ENCODE results near the gene RPN2. TPM values are rescaled to one million over a fixed set of nuclear protein-coding genes. Genes with fewer than 3 reads are reported as not detected.

The RPN2 gene
- polyA plus RNA-seq, 3 donors, result 169 to 215 (median 199) TPM

DNA sequence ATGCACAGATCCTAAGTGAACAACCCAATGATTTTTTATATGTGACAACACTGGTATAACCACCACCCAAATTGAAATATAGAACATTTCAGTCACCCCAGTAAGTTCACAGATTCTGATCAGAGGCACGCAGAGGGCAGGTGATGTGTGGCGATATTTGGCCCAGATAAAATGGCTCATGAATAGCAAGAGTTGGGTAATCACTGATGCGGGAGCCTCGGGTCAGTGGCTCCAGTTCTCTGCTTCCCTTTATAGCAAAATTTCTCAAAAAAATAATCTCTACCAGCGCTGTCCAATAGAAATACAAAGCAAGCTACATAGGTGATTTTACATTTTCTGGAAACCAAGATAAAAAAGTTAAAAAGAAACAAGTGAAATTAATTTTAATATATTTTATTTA, 67.6 kb downstream of the RPN2 start:
- no peaks in the 10 kb centered on the region for H3K9me3 Mint-ChIP-seq
- H3K36me3 Mint-ChIP-seq, result peaks cover 24 to 32% of the 10 kb centered on the region in 2 donors
- H3K9ac ChIP-seq (ENCODE audit: insufficient read depth, low read length, poor library complexity, severe bottlenecking), result no peak overlapping the region
- no peak overlapping the region for H3K27ac ChIP-seq (ENCODE audit: low read depth in 1 of 2, low read length in 2 of 2)
- TF ChIP-seq, protein P1, sequence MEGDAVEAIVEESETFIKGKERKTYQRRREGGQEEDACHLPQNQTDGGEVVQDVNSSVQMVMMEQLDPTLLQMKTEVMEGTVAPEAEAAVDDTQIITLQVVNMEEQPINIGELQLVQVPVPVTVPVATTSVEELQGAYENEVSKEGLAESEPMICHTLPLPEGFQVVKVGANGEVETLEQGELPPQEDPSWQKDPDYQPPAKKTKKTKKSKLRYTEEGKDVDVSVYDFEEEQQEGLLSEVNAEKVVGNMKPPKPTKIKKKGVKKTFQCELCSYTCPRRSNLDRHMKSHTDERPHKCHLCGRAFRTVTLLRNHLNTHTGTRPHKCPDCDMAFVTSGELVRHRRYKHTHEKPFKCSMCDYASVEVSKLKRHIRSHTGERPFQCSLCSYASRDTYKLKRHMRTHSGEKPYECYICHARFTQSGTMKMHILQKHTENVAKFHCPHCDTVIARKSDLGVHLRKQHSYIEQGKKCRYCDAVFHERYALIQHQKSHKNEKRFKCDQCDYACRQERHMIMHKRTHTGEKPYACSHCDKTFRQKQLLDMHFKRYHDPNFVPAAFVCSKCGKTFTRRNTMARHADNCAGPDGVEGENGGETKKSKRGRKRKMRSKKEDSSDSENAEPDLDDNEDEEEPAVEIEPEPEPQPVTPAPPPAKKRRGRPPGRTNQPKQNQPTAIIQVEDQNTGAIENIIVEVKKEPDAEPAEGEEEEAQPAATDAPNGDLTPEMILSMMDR (IDR thresholded peaks at IDR 0.05), result no peak
- H3K9me3 ChIP-seq (replicated peaks in 1 of 2; ENCODE audit: control insufficient read depth in 1 of 2, insufficient read depth in 1 of 2, low read length in 2 of 2), result no peaks in the 10 kb centered on the region
- intact Hi-C loops (cut with micrococcal nuclease), result no loop called here
- H3K36me3 ChIP-seq (replicated peaks in 1 of 2; ENCODE audit: control insufficient read depth in 1 of 2, insufficient read depth in 2 of 2, low read length in 2 of 2), result peaks cover 23 to 32% of the 10 kb centered on the region in 2 donors
- peaks cover 13% of the 10 kb centered on the region for H3K4me1 Mint-ChIP-seq
- no peak overlapping the region for H3K4me3 ChIP-seq (replicated peaks in 1 of 3; ENCODE audit: low read depth in 2 of 3, low read length in 3 of 3)
- H3K27me3 ChIP-seq (ENCODE audit: control insufficient read depth in 2 of 2, insufficient read depth in 2 of 2, low read length in 2 of 2), result no peaks in the 10 kb centered on the region
- H3K4me1 ChIP-seq (ENCODE audit: control insufficient read depth in 1 of 2, insufficient read depth in 2 of 2, low read length in 2 of 2), result peaks cover 8 to 12% of the 10 kb centered on the region in 2 donors
- no peak overlapping the region for H3K4me2 ChIP-seq (replicated peaks; ENCODE audit: extremely low read depth, low read length, poor library complexity, severe bottlenecking)
- DNase-seq, result no peak
- H2AFZ ChIP-seq (ENCODE audit: insufficient read depth, low read depth, low read length, poor library complexity, severe bottlenecking), result no peak overlapping the region
- H3K4me3 Mint-ChIP-seq, result no peak overlapping the region
- no peaks in the 10 kb centered on the region for H3K79me2 ChIP-seq (ENCODE audit: insufficient read depth, low read length)
- peaks cover 0 to 3% (median 0%) of the 10 kb centered on the region in 3 donors for H3K27me3 Mint-ChIP-seq (ENCODE audit: low read depth in 3 of 3)
- H3K27ac Mint-ChIP-seq, result peak overlapping the region in 1 of 7 donors; percentile 6
- WGBS (ENCODE audit: insufficient coverage), result no CpG with 5 or more reads among the region's 5 CpGs
- no peaks in the 10 kb centered on the region for H4K20me1 ChIP-seq (ENCODE audit: insufficient read depth, low read length)

DNA sequence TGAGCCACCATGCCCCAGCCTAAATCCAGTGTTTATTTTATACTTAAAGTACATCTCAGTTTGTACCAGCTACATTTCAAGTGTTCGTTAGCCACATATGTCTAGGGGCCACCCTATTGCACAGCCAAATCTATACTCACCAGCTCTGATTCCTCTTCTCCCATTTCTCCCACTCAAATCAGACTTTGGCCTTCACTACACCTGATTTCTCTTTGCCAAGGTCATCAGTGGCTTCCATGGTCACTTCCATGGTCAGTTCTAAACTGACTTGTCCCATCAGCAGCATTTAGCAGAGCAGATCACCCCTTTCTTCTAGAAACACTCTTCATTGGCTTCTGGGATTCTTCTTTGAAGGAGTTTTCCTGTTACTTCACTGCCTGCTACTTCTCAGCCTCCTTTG, 68.4 kb downstream of the RPN2 start:
- H3K36me3 ChIP-seq (replicated peaks in 1 of 2; ENCODE audit: control insufficient read depth in 1 of 2, insufficient read depth in 2 of 2, low read length in 2 of 2), result peaks cover 15 to 24% of the 10 kb centered on the region in 2 donors
- peaks cover 13% of the 10 kb centered on the region for H3K4me1 Mint-ChIP-seq
- H3K36me3 Mint-ChIP-seq, result peaks cover 17 to 26% of the 10 kb centered on the region in 2 donors
- no peak overlapping the region for H3K27ac ChIP-seq (ENCODE audit: low read depth in 1 of 2, low read length in 2 of 2)
- no peak for DNase-seq
- peak overlapping the region in 4 of 7 donors; percentile 37 to 60 (median 48) for H3K27ac Mint-ChIP-seq
- H3K79me2 ChIP-seq (ENCODE audit: insufficient read depth, low read length), result no peaks in the 10 kb centered on the region
- H3K27me3 ChIP-seq (ENCODE audit: control insufficient read depth in 2 of 2, insufficient read depth in 2 of 2, low read length in 2 of 2), result no peaks in the 10 kb centered on the region
- no peak overlapping the region for H3K4me2 ChIP-seq (replicated peaks; ENCODE audit: extremely low read depth, low read length, poor library complexity, severe bottlenecking)
- TF ChIP-seq, protein P1 (IDR thresholded peaks at IDR 0.05), result no peak
- no peaks in the 10 kb centered on the region for H3K9me3 ChIP-seq (replicated peaks in 1 of 2; ENCODE audit: control insufficient read depth in 1 of 2, insufficient read depth in 1 of 2, low read length in 2 of 2)
- H3K4me1 ChIP-seq (ENCODE audit: control insufficient read depth in 1 of 2, insufficient read depth in 2 of 2, low read length in 2 of 2), result peaks cover 8 to 12% of the 10 kb centered on the region in 2 donors
- H3K27me3 Mint-ChIP-seq (ENCODE audit: low read depth in 3 of 3), result peaks cover 0 to 3% (median 0%) of the 10 kb centered on the region in 3 donors
- H3K4me3 Mint-ChIP-seq, result no peak overlapping the region
- H3K9me3 Mint-ChIP-seq, result no peaks in the 10 kb centered on the region
- no peak overlapping the region for H2AFZ ChIP-seq (ENCODE audit: insufficient read depth, low read depth, low read length, poor library complexity, severe bottlenecking)
- H4K20me1 ChIP-seq (ENCODE audit: insufficient read depth, low read length), result no peaks in the 10 kb centered on the region
- no peak overlapping the region for H3K9ac ChIP-seq (ENCODE audit: insufficient read depth, low read length, poor library complexity, severe bottlenecking)
- no peak overlapping the region for H3K4me3 ChIP-seq (replicated peaks in 1 of 3; ENCODE audit: low read depth in 2 of 3, low read length in 3 of 3)
- WGBS (ENCODE audit: insufficient coverage), result 100% methylated on average over 1 of the region's 1 CpG
- intact Hi-C loops (cut with micrococcal nuclease), result no loop called here

All from CD14-positive monocyte (primary cell).